Colonic mucosa (tissue), 4 donors: Measurements from ENCODE around the gene CACNA1D. TPM values are rescaled to one million over a fixed set of nuclear protein-coding genes. Genes with fewer than 3 reads are reported as not detected.

ENCODE experiments used
- DNase-seq: peaks from one replicate; pipeline ENCODE4 v3.0.0-alpha.2; 2020
- H3K27ac ChIP-seq: fragments of 200-600 bp; one replicate; pipeline ENCODE4 v1.8.0; 2021
- H3K27me3 ChIP-seq: fragments of 200-600 bp; one replicate; pipeline ENCODE4 v1.8.0; 2021
- H3K36me3 ChIP-seq: fragments of 200-600 bp; one replicate; pipeline ENCODE4 v1.8.0; 2021
- H3K4me1 ChIP-seq: fragments of 200-600 bp; one replicate; pipeline ENCODE4 v1.8.0; 2021; ENCODE audit warnings: mild to moderate bottlenecking
- H3K4me3 ChIP-seq: fragments of 200-600 bp; one replicate; pipeline ENCODE4 v1.8.0; 2021
- H3K9ac ChIP-seq, 2 donors: one replicate each; pipeline ENCODE4 v1.7.0; 2013; ENCODE audit warnings: control low read depth in 2 of 2, low read depth in 2 of 2, low read length in 2 of 2
- H3K9me3 ChIP-seq: fragments of 200-600 bp; one replicate; pipeline ENCODE4 v1.8.0; 2021
- intact Hi-C: fragments of 100-400 bp; cut with DNase I; formaldehyde crosslinking; loops from one replicate; pipeline ENCODE4 v1.14.1; 2022
- total RNA-seq, 2 donors: library from RNA; stranded (reverse); fragmentation: NEBNext Ultra II Directional in 1 of 2; extraction: Animal tissue kit (Norgen Biotek cat#: 25700) in 1 of 2; gene quantifications; one replicate each; pipeline ENCODE4 v1.2.1, GENCODE V29; 2021
- TF ChIP-seq, protein P1 (sequence below): fragments of 200-600 bp; IDR thresholded peaks from one replicate; pipeline ENCODE4 v1.8.0; 2022; ENCODE audit warnings: antibody characterized with exemption, mild to moderate bottlenecking
- donor health status: healthy.
- donor health status: DM: no; HTN: no; CAD: no.
- donor health status: DM: no; HTN: no; CAD: no.

The CACNA1D gene
- total RNA-seq, 2 donors from 2014 or later: 9.6 to 17.1 TPM

DNA sequence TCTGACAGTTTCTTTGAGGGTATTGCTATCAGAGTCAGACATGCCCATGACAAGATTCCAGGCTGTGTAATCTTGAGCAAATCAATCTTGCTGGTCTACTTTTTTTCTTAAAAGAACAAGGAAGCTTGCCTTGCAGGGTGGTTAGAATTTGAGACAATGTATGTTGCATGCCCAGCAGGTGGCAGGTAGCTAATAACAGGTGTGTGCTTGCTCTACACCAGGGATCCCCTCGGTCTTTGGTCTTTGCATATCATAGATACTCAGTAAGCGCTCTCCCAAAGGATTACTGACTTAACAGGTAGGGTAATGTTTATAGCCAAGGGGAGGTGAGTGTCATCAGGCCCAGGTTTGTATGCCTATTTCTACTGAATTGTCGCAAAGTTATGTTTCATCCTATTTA lies 37.3 kb downstream of the CACNA1D start:
- no peak overlapping the region for H3K27ac ChIP-seq
- no peak for DNase-seq
- H3K4me3 ChIP-seq: no peak overlapping the region
- H3K27me3 ChIP-seq: no peaks in the 10 kb centered on the region
- intact Hi-C loops: no loop called here
- H3K9me3 ChIP-seq: no peaks in the 10 kb centered on the region
- TF ChIP-seq, protein P1, sequence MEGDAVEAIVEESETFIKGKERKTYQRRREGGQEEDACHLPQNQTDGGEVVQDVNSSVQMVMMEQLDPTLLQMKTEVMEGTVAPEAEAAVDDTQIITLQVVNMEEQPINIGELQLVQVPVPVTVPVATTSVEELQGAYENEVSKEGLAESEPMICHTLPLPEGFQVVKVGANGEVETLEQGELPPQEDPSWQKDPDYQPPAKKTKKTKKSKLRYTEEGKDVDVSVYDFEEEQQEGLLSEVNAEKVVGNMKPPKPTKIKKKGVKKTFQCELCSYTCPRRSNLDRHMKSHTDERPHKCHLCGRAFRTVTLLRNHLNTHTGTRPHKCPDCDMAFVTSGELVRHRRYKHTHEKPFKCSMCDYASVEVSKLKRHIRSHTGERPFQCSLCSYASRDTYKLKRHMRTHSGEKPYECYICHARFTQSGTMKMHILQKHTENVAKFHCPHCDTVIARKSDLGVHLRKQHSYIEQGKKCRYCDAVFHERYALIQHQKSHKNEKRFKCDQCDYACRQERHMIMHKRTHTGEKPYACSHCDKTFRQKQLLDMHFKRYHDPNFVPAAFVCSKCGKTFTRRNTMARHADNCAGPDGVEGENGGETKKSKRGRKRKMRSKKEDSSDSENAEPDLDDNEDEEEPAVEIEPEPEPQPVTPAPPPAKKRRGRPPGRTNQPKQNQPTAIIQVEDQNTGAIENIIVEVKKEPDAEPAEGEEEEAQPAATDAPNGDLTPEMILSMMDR: no peak
- H3K4me1 ChIP-seq: no peaks in the 10 kb centered on the region
- H3K9ac ChIP-seq: no peak overlapping the region
- H3K36me3 ChIP-seq: no peaks in the 10 kb centered on the region

DNA sequence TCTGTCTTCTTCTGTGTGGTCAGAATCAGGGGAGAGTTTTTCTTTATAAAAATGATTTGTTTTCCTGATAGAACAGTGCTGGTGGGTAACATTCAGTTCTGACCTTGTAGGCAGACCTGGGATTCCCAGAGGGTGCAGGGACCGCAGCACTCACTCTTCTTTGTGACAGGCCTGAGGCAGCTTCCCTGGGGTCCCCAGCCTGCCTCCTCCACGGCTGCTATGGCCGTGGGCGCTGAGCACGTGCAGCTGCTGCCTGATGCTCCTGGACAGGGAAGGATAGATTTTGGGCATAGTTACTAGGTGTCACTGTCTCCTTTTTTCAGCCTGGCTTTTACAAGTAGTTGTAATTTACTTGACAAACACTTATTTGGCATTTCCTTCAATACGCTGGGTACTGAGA lies 39.1 kb downstream of the CACNA1D start:
- Histone ChIP-seq H3K36me3 (no peaks in the 10 kb centered on the region), H3K27ac (no peak overlapping the region), H3K9ac (no peak overlapping the region), H3K4me1 (no peaks in the 10 kb centered on the region), H3K4me3 (no peak overlapping the region), H3K27me3 (no peaks in the 10 kb centered on the region), H3K9me3 (no peaks in the 10 kb centered on the region)
- intact Hi-C loops: no loop called here
- no peak for DNase-seq
- TF ChIP-seq, protein P1: no peak

DNA sequence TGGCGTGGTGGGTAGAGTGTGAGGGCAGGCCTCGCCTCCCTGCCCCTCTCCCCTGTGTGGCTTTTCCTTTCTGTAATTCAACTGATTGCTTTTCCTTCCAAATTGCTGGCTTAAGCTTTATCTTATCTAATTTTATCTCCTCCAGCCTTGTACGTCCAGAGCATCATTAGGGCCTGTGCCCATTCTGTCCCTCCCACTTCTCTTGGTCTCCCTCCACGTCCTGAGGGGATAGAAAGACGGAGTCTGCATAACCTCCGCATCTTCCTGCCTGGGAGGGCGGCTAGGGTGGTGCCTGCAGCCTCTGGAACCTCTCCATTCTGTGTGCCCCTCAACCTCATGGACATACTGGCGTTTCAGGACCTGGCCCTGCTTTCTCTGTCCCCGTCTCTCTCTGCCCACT lies 39.8 kb downstream of the CACNA1D start:
- no peaks in the 10 kb centered on the region for H3K36me3 ChIP-seq
- H3K9me3 ChIP-seq: no peaks in the 10 kb centered on the region
- TF ChIP-seq, protein P1: no peak
- H3K27ac ChIP-seq: no peak overlapping the region
- H3K4me1 ChIP-seq: no peaks in the 10 kb centered on the region
- H3K27me3 ChIP-seq: no peaks in the 10 kb centered on the region
- H3K4me3 ChIP-seq: no peak overlapping the region
- intact Hi-C loops: no loop called here
- no peak for DNase-seq
- no peak overlapping the region for H3K9ac ChIP-seq

DNA sequence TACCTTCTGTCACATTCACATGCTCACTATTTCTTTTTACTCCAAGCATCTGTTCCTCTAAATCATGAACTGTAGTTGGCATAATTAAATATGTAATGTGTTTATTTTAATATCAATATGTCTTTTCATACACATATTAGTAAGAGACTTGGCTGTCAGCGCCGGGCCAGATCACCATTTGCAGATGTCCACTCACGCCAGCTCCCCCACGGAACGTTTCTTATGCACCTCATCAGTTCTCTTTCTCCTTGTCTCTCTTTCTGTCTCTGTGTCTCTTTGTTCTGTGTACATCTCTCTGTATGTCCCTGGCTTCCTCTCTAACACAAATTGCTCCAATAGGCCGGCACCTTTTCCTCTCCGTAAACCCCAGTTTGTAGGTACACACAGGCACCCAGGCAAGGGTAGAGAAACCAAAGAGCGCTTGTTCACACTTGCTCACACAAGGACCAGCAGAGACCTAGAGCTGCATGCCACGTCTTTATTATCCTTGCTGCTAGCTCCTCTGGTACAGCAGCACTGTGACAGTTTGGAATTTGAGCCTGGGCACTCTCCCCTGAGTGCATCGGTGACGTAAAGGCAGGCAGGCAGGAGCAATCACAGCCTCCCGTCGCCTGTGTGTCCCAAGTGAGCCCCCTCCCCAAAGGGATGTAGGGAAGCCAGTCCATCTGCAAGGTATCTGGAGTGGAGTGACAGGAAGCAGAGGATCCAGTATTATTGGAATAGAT lies 40.4 kb downstream of the CACNA1D start:
- Histone ChIP-seq H3K9me3 (no peaks in the 10 kb centered on the region), H3K27ac (no peak overlapping the region), H3K27me3 (no peaks in the 10 kb centered on the region), H3K4me1 (no peaks in the 10 kb centered on the region), H3K36me3 (no peaks in the 10 kb centered on the region), H3K4me3 (no peak overlapping the region), H3K9ac (no peak overlapping the region)
- intact Hi-C loops: no loop called here
- TF ChIP-seq, protein P1: no peak
- no peak for DNase-seq

DNA sequence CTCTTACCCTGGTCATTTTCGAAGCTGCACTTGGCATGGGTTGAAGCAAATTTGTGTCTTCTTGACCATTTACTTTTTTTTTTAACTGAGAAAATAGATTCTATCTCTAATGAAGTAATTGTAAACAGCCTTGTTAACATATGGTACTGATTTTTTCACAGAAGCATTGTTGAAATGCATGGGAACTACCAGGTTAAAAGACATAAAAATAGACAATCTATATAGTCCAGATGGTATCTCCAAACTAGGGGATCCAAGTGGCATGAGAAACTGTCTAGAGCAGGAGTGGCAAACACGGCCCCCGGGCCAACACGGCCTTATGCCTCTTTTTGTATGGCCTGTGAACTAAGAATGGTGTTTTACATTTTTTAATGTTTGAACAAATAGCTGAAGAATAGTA lies 41.9 kb downstream of the CACNA1D start:
- Histone ChIP-seq H3K4me1 (no peaks in the 10 kb centered on the region), H3K27me3 (no peaks in the 10 kb centered on the region), H3K9ac (no peak overlapping the region), H3K4me3 (no peak overlapping the region), H3K9me3 (no peaks in the 10 kb centered on the region), H3K27ac (no peak overlapping the region), H3K36me3 (no peaks in the 10 kb centered on the region)
- intact Hi-C loops: no loop called here
- TF ChIP-seq, protein P1: no peak
- DNase-seq: no peak
